HEK293T (cell line): ENCODE results near the gene HES4.

Source experiments
- CTCF ChIA-PET: fragments of 350-600 bp; formaldehyde crosslinking; extraction: SDS; loops from one replicate; lab custom pipeline; 2021; ENCODE audit warnings: antibody characterized with exemption, inconsistent platforms; lab: Yijun Ruan, JAX
- POLR2A ChIA-PET: fragments of 350-600 bp; formaldehyde crosslinking; extraction: SDS; loops from one replicate; lab custom pipeline; 2020; ENCODE audit warnings: antibody characterized with exemption, inconsistent platforms; lab: Yijun Ruan, JAX
- DNase-seq: peaks from one replicate; pipeline ENCODE4 v3.0.0; 2012; ENCODE audit warnings: mixed read lengths; ENCODE audit errors: extremely low spot score
- ARNT ChIP-seq: fragments of 450-650 bp; IDR thresholded peaks from 2 replicates; pipeline ENCODE4 v1.6.1; 2017; ENCODE audit warnings: mild to moderate bottlenecking
- BHLHE40 ChIP-seq: fragments of 450-650 bp; IDR thresholded peaks from 2 replicates; pipeline ENCODE4 v1.6.1; 2016; ENCODE audit warnings: mild to moderate bottlenecking, moderate library complexity, borderline replicate concordance
- CTBP1 ChIP-seq: fragments of 450-650 bp; IDR thresholded peaks from 2 replicates; pipeline ENCODE4 v1.6.1; 2016; ENCODE audit warnings: borderline replicate concordance
- ELF4 ChIP-seq: fragments of 450-650 bp; IDR thresholded peaks from 2 replicates; pipeline ENCODE4 v1.6.1; 2017; ENCODE audit warnings: antibody characterized with exemption
- FOXA1 ChIP-seq: fragments of 450-650 bp; IDR thresholded peaks from 2 replicates; pipeline ENCODE4 v1.6.1; 2016; ENCODE audit warnings: mild to moderate bottlenecking
- FOXK2 ChIP-seq: fragments of 450-650 bp; IDR thresholded peaks from 2 replicates; pipeline ENCODE4 v1.6.1; 2016; ENCODE audit warnings: mild to moderate bottlenecking
- FOXM1 ChIP-seq: fragments of 450-650 bp; IDR thresholded peaks from 2 replicates; pipeline ENCODE4 v1.6.1; 2017; ENCODE audit warnings: mild to moderate bottlenecking, borderline replicate concordance
- HDGF ChIP-seq: fragments of 450-650 bp; IDR thresholded peaks from 2 replicates; pipeline ENCODE4 v1.6.1; 2017; ENCODE audit warnings: antibody characterized with exemption, borderline replicate concordance
- L3MBTL2 ChIP-seq: fragments of 450-650 bp; conservative IDR thresholded peaks from 2 replicates; pipeline ENCODE4 v1.6.1; 2016; ENCODE audit warnings: mild to moderate bottlenecking
- LEF1 ChIP-seq: fragments of 450-650 bp; IDR thresholded peaks from 2 replicates; pipeline ENCODE4 v1.6.1; 2017; ENCODE audit warnings: mild to moderate bottlenecking, borderline replicate concordance
- NFRKB ChIP-seq: fragments of 450-650 bp; IDR thresholded peaks from 2 replicates; pipeline ENCODE4 v1.6.1; 2016; ENCODE audit warnings: mild to moderate bottlenecking, moderate library complexity
- PKNOX1 ChIP-seq: fragments of 450-650 bp; IDR thresholded peaks from 2 replicates; pipeline ENCODE4 v1.6.1; 2016
- SP1 ChIP-seq: fragments of 450-650 bp; IDR thresholded peaks from 2 replicates; pipeline ENCODE4 v1.6.1; 2017
- SUZ12 ChIP-seq: fragments of 450-650 bp; IDR thresholded peaks from 2 replicates; pipeline ENCODE4 v1.6.1; 2016; ENCODE audit warnings: mild to moderate bottlenecking
- TARDBP ChIP-seq: fragments of 450-650 bp; IDR thresholded peaks from 2 replicates; pipeline ENCODE4 v1.6.1; 2016
- ZNF384 ChIP-seq: fragments of 450-650 bp; IDR thresholded peaks from 2 replicates; pipeline ENCODE4 v1.6.1; 2016

The HES4 gene

GRCh38 chr1:970973-971730 lies 28.7 kb downstream of the HES4 start:
- ChIA-PET POLR2A (no interaction called here), CTCF (no interaction called here)
- no peak for DNase-seq
- TF ChIP-seq NFRKB (no peak), BHLHE40 (no peak), L3MBTL2 (no peak), ELF4 (no peak), SUZ12 (no peak), ZNF384 (no peak), FOXM1 (no peak), CTBP1 (no peak), TARDBP (no peak), LEF1 (no peak), FOXA1 (no peak), HDGF (no peak), FOXK2 (no peak), ARNT (no peak), SP1 (no peak), PKNOX1 (no peak)

DNA sequence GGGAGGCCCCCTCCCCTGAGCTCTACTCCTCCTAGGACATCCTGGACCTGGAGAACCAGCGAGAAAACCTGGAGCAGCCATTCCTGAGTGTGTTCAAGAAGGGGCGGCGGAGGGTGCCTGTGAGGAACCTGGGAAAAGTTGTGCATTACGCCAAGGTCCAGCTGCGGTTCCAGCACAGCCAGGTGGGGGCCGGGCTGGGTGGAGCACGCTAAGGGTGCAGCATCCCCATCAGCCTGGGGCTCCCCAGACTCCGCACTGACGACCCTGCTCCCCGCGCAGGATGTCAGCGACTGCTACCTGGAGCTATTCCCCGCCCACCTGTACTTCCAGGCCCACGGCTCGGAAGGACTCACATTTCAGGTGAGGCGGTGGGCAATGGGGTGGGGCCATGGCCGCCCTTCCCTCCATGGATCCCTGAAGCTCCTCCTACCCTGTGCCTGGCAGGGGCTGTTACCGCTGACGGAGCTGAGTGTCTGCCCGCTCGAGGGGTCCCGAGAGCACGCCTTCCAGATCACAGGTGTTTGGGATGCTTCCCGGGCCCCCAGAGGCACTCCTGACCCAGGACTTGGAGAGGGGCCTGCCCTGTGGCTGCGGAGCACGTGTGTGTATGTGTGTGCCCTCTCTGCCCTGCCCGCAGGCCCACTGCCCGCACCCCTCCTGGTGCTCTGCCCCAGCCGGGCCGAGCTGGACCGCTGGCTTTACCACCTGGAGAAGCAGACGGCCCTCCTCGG lies 29.5 kb downstream of the HES4 start:
- TF ChIP-seq ELF4: no peak
- TF ChIP-seq LEF1: no peak
- TF ChIP-seq TARDBP: no peak

DNA sequence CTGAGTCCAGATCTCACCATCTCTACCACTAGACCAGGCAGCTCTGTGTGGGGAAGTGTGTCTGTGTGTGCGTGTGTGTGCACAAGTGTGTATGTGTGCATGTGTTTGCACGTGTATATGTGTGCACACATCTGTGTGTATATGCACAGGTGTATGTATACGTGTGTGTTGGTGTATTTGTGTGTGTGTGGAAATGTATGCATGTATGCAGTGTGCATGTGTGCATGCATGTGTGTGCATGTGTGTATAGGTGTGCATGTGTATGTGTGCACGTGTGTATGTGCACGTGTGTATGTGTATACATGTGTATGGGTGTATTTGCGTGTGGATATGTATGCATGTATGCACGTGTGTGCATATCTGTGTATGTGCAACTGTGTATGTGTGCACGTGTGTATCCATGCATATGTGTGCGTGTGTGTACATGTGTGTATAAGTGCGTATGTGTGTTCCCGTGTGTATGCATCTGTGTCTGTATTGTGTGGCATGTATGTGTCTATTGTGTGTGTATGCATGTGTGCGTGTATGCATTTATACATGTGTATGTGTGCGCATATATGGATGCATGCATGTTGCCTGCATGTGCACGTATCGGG lies 30.5 kb downstream of the HES4 start:
- ChIA-PET CTCF (no interaction called here), POLR2A (no interaction called here)
- no peak for TF ChIP-seq ARNT
- no peak for TF ChIP-seq PKNOX1
- TF ChIP-seq ELF4: no peak
- no peak for TF ChIP-seq ZNF384
- TF ChIP-seq L3MBTL2: no peak
- TF ChIP-seq CTBP1: no peak
- no peak for TF ChIP-seq NFRKB
- TF ChIP-seq BHLHE40: no peak
- TF ChIP-seq SP1: no peak
- no peak for TF ChIP-seq LEF1
- no peak for TF ChIP-seq FOXK2
- no peak for TF ChIP-seq TARDBP
- TF ChIP-seq FOXA1: no peak
- TF ChIP-seq FOXM1: no peak
- TF ChIP-seq HDGF: no peak
- no peak for TF ChIP-seq SUZ12
- no peak for DNase-seq

More for the DNA sequence above, 29.5 kb downstream of the HES4 start:
- CTCF ChIA-PET: no interaction called here
- POLR2A ChIA-PET: no interaction called here
- DNase-seq: no peak

DNA sequence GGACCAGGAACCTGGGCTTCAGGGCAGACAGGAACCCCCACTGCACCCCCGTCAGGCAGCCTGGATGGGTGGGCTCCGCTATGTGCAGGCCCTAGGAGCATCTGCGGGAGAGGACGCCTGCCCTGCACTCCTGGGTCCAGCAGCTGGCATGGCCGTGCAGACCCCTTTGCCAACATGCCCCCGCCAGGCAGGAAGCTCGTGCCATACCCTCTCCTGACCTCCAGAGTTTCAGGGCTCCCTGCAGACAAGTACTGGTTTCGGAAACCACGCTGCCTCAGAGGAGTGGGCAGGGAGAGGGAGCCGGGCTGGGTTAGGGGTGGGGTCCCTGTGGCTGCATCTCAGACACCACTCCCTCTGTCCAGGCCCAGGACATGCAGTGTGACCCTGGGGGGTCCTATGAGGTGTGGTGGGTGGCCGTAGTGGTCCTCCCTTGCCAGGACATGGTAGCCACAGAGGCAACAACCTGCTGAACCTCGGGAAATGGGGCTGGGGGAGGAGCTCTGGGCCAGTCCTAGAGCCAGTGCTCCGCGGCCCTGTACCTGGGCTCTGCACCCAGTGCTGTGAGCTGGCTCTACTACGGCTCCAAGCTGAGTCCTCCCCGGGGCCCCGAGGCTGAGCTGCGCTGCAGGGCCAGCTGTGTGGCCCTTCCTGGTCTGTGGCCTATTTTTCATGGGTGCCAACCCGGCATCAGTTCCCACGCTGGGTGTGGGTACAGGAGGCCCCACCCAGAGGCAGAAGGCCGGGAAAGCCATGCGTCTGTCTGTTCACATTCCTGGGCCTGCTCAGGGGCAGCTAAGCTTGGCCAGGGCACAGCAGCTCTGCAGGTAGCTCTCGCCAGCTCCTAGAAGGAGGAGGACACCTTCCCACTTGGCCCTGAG lies 32.2 kb downstream of the HES4 start:
- no peak for DNase-seq
- TF ChIP-seq PKNOX1 (no peak), FOXA1 (no peak), HDGF (no peak), ELF4 (no peak), SUZ12 (no peak), FOXM1 (no peak), NFRKB (no peak), ZNF384 (no peak), L3MBTL2 (no peak), LEF1 (no peak)
- POLR2A ChIA-PET: interaction anchor here (0.8 to 2.0 kb wide), 7 partner anchors 11 to 91 kb away, joined by 3 to 7 read pairs (median 3); no protein-coding TSS in a partner anchor
- CTCF ChIA-PET: interaction anchor here (0.9 to 1.5 kb wide), 3 partner anchors 9 to 29 kb away, joined by 3 to 6 read pairs (median 3); no protein-coding TSS in a partner anchor

- CTCF ChIA-PET: interaction anchor here (0.5 to 1.5 kb wide), 3 partner anchors 9 to 28 kb away, joined by 3 to 6 read pairs (median 3); no protein-coding TSS in a partner anchor
- POLR2A ChIA-PET: interaction anchor here (0.6 to 2.0 kb wide), 9 partner anchors 13 to 92 kb away, joined by 3 to 7 read pairs (median 3); no protein-coding TSS in a partner anchor
- peak; percentile 61 for DNase-seq
- TF ChIP-seq NFRKB: no peak
- TF ChIP-seq FOXM1: no peak
- TF ChIP-seq CTBP1: no peak
- no peak for TF ChIP-seq SP1
- TF ChIP-seq SUZ12: no peak
- no peak for TF ChIP-seq PKNOX1
- TF ChIP-seq FOXK2: no peak
- no peak for TF ChIP-seq TARDBP
- no peak for TF ChIP-seq ELF4
- TF ChIP-seq L3MBTL2: no peak
- TF ChIP-seq ZNF384: no peak
- TF ChIP-seq BHLHE40: no peak
- no peak for TF ChIP-seq LEF1
- TF ChIP-seq FOXA1: no peak
- TF ChIP-seq HDGF: no peak
- TF ChIP-seq ARNT: no peak
Measured at GRCh38 chr1:966704-967300, 33.1 kb downstream of the HES4 start.
